SU-DHL-6 (cell line): ENCODE results near the gene USP13.

Experiments used
- CTCF ChIP-seq: fragments of 200-600 bp; sonication (generic); IDR thresholded peaks from one replicate; pipeline ENCODE4 v1.5.1; 2017; ENCODE audit warnings: antibody characterized with exemption, mild to moderate bottlenecking, low read length, moderate library complexity; ENCODE audit not compliant: insufficient read depth, poor library complexity, severe bottlenecking
- EZH2phosphoT487 ChIP-seq: fragments of 200-600 bp; sonication (generic), shearing (Covaris generic); conservative IDR thresholded peaks from 2 replicates; pipeline ENCODE4 v1.6.1; 2018; ENCODE audit warnings: mild to moderate bottlenecking, antibody characterized with exemption, low read length, moderate library complexity, mixed read lengths

- TF ChIP-seq CTCF (no peak), EZH2phosphoT487 (no peak)
These were observed 13.2 kb downstream of the USP13 start for GRCh38 chr3:179666030-179666429.
